GDM1 (cell line): ENCODE data around the gene EIF4G1.
"Not testable (repeated sequence)": the region's sequence is repeated elsewhere in the genome, so short reads cannot be mapped to it uniquely, and the experiment has no call there.

ENCODE experiments used
- DNase-seq: peaks from one replicate; lab custom pipeline; 2025; lab: John Stamatoyannopoulos, UW

The EIF4G1 gene

DNA sequence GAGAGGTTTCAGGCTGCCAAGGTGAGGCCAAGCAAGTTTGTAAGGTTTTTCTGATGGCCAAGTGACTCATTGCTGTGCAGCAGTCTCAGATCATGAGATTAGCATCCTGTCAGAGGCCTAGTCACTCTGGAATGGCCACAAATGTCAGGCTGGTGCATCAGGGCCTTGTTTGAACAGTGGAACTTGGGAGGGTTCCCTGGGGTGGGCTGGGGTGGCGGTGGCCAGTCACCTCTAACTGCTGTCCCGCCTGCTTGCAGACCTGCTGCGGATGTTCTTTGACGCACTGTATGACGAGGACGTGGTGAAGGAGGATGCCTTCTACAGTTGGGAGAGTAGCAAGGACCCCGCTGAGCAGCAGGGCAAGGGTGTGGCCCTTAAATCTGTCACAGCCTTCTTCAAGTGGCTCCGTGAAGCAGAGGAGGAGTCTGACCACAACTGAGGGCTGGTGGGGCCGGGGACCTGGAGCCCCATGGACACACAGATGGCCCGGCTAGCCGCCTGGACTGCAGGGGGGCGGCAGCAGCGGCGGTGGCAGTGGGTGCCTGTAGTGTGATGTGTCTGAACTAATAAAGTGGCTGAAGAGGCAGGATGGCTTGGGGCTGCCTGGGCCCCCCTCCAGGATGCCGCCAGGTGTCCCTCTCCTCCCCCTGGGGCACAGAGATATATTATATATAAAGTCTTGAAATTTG lies 20.2 kb downstream of the EIF4G1 start:
- DNase-seq = no peak

DNA sequence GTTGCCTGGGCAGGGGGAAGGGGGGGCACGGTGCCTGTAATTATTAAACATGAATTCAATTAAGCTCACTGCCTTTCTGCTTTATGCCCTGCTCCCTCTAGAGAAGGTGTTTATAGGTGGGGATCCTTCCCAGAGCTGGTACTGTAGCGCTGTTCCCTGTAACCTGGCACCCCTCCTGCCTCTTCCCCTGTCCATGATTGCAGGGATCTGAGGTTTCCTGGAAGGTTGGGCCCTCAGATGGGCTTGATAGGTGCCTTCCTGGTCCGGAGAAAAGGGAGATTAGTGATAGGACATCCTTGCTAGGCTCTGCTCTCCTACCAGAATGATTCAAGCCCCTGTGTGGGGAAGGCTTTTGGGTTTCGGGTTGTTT lies 20.9 kb downstream of the EIF4G1 start:
- no peak for DNase-seq

DNA sequence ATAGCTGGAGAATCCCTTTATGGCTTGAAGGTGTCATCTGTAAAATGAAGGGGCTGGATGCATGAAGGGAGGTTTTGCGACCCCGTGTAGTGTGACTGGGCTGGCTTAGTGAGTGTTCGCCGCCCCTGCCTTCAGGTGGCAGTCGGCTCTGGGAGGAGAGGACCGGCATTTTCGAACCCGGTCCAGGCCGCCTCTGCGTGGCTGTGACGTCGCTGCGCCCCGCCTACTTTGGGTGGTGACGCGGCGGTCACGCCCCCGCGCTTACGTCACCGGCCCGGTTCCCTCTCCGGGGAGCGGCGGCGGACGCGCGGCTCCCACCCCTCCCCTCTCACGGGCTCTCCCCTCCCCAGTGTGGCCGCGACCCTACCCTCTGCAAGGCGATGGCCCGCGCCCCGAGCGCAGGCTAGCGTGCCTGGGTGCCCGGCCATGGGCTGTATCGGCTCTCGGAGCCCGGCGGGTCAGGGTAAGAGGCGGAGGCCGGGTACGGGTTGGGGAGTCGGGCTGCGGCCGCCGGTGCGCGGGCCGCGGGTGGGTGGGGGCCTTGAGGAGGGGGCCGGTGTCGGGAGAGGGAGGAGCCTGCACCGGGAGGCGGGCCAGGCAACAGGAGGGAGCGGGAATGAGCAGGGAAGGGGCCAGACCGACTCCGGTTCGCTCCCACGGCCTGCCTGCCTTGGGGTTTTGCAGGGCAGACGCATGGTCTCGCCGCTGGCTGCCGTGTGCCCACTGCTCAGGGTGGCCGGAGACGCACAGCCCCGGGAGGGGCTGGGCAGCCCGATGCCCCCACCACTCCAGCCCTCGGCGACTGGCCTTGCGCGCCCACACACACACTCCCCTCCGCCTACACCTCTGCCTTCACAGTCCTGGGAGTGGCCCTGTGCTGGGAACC lies 21.5 kb downstream of the EIF4G1 start:
- DNase-seq = peak; percentile 59

DNA sequence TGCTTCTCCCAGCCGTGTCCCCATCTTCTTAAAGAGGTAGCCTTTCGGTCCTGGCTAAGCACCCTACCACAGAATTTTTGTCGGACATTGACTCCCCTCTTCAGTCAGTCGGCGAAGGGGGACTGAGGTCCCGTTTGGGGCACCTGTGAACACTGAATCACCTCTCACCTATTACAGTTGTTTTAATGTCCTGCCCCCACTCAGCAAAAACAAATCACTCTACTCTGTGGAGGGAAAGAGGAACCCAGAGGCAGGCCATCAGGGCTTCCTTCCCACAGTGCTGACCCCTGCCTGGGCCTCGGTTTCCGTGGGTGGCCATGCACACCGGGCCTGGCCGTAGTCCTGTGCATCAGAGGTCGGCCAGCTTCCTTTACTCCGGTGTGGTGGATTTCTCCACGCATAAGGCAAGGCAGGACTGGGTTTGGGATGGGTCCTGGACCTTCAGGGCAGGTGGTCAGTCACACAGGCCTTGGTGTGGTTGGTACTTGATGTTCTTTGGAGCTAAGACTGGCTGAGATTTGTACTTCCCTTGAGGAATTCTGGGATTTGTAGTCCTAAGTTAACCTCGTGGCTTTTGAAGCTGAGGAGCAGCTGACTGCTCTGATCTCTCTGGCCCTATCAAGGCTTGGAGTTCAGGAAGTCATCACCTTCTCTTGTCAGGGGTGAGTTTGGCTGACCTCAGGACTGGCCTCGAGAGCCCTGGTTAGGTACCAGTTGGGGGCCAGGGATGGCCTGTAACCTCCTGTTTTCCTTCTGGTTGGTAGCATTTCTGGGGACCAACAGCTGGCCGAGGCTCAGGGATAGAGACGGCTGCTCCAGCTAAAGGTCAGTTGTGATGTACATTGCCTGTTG lies 22.4 kb downstream of the EIF4G1 start:
- DNase-seq = no peak

DNA sequence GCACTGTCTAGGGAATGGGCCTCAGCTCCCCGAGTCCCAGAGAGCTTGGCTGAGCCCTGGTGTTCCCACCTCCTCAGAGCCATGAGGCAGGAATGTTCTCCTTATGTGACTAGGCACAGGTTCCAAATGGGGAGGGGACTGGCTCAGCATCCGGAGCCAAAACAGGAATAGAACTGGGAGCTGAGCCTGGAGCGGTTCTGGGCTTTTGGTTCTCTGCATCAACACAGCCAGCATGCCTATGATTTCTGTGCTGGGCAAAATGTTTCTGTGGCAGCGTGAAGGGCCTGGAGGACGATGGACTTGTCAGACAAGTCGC lies 23.0 kb downstream of the EIF4G1 start, which contains the start of gene FAM131A:
FAM131A (plus strand) TSS at position 202 of the 316 bp plus-strand sequence; CDS start at position 233, 31 bp downstream.
- no peak for DNase-seq

DNA sequence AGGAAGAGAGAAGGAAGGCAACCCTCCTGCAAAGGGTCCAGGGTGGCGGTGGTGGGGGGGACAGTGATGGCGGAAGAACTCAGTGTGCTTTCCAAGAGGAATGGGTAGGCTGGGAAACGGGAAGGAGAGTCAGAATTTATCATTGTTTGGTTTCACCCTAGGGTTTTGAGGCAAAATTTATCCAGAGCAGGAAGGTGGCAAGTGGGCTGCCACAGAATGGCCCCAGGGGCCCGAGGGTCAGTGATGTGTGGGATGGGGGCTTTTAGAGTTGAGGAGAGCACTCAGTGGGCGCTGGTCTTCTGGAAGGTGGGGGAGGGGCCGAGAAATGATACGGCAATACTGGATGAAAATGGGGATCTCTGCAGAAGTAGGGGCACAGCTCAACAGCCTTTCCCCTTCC lies 23.6 kb downstream of the EIF4G1 start:
- DNase-seq = no peak

DNA sequence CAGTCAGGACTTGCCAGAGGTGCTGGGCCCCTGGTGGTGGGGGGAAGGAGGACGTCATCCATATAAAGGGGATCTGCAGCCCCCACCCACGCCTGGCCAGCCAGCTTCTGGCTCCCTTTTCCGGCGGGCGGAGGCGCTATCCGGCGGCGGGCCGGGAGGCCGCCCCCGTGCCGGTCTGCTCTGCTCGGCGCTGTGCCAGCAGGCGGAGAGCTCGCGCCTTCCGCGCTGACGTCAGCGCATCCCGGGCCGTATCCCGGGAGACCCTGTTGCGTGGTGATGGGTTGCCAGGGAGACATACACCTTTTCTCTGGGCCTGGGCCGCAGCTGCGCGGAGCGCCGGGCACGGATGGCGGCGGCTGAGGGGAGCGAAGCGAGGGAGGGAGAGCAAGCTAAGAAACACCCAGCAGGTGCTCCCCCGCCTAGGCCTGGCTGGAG lies 24.1 kb downstream of the EIF4G1 start:
- DNase-seq = no peak

DNA sequence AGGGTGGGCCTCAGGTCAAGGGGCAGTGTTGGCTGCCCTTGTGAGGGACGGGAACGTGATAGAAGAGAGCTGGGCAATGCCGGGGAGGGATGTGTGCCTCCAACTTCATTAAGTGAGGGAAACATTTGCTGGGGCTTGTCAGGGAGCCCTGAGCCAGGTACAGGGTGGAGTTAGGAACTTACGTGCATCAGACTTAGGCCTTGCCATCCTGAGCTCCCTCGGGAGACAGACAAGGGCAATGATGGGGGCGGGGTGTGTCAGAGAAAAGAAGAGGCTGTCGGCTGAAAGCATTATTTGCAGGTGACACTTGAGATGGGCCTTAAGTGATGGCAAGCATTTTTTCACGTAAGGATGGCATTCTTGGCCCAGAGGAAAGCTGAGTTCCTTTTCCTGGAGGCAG lies 24.6 kb downstream of the EIF4G1 start:
- DNase-seq = no peak

DNA sequence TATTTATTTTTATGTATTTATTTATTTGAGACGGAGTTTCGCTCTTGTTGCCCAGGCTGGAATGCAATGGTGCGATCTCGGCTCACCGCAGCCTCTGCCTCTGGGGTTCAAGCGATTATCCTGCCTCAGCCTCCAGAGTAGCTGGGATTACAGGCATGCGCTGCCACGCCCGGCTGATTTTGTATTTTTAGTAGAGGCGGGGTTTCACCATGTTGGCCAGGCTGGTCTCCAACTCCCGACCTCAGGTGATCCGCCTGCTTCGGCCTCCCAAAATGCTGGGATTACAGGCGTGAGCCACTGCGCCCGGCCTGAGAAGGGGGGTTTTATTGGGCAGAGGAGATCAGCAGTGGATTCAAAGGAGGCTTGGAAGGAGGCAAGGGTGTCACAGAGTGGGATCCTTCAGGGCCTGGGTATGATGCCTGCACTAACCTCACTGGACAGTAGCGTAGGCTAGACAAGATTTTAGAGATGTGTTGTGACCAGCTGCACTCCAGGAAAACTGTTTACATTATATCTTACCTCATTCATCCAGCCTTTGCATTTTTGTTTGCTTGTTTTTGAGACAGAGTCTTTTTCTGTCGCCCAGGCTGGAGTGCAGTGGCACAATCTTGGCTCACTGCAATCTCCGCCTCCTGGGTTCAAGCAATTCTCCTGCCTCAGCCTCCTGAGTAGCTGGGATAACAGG lies 25.2 kb downstream of the EIF4G1 start:
- not testable (repeated sequence) for DNase-seq

DNA sequence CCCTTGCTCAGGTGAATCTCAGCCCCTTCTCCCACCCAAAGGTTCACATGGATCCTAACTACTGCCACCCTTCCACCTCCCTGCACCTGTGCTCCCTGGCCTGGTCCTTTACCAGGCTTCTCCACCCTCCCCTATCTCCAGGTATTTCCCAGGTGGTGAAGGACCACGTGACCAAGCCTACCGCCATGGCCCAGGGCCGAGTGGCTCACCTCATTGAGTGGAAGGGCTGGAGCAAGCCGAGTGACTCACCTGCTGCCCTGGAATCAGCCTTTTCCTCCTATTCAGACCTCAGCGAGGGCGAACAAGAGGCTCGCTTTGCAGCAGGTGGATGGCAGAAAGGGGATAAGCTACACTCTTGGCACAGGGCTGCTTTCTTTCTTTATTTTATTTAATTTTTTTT lies 27.5 kb downstream of the EIF4G1 start:
- no peak for DNase-seq

DNA sequence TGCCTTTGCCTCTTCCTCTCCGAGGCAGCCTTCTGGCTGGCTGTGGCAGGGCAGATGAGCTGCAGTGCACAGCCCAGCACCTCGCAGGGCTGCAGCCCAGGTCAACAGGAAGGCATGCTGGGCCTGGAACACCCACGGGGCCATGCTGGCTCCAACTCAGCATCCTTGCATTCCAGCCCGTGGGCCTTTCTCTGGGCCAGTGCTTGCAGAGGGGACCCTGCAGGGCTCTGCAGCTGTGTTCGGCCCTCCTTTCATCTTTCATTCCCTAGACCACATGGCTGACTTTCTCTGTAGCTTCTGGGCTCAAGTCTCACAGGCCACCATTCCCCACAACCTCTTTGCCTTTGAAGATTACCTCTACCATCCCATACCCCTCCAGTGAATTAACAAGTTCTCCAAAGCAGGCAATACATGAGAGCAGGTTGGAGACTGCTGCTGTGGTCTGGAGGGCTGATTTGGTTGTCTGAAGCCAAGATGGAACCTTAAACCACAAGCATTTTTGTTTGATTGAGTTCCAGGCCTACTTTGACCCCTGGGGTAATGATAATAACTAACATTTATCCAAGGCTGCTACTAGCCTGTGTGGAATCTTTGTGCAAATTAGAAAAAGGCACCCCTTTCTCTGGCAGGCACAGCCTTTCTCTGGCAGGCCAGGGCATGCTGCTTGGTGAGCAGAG lies 28.9 kb downstream of the EIF4G1 start:
- no peak for DNase-seq

DNA sequence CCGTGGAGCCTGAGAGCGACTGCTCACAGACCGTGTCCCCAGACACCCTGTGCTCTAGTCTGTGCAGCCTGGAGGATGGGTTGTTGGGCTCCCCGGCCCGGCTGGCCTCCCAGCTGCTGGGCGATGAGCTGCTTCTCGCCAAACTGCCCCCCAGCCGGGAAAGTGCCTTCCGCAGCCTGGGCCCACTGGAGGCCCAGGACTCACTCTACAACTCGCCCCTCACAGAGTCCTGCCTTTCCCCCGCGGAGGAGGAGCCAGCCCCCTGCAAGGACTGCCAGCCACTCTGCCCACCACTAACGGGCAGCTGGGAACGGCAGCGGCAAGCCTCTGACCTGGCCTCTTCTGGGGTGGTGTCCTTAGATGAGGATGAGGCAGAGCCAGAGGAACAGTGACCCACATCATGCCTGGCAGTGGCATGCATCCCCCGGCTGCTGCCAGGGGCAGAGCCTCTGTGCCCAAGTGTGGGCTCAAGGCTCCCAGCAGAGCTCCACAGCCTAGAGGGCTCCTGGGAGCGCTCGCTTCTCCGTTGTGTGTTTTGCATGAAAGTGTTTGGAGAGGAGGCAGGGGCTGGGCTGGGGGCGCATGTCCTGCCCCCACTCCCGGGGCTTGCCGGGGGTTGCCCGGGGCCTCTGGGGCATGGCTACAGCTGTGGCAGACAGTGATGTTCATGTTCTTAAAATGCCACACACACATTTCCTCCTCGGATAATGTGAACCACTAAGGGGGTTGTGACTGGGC lies 30.3 kb downstream of the EIF4G1 start:
- no peak for DNase-seq

DNA sequence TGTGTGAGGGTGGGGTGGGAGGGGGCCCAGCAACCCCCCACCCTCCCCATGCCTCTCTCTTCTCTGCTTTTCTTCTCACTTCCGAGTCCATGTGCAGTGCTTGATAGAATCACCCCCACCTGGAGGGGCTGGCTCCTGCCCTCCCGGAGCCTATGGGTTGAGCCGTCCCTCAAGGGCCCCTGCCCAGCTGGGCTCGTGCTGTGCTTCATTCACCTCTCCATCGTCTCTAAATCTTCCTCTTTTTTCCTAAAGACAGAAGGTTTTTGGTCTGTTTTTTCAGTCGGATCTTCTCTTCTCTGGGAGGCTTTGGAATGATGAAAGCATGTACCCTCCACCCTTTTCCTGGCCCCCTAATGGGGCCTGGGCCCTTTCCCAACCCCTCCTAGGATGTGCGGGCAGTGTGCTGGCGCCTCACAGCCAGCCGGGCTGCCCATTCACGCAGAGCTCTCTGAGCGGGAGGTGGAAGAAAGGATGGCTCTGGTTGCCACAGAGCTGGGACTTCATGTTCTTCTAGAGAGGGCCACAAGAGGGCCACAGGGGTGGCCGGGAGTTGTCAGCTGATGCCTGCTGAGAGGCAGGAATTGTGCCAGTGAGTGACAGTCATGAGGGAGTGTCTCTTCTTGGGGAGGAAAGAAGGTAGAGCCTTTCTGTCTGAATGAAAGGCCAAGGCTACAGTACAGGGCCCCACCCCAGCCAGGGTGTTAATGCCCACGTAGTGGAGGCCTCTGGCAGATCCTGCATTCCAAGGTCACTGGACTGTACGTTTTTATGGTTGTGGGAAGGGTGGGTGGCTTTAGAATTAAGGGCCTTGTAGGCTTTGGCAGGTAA lies 31.1 kb downstream of the EIF4G1 start:
- peak; percentile 6 for DNase-seq

DNA sequence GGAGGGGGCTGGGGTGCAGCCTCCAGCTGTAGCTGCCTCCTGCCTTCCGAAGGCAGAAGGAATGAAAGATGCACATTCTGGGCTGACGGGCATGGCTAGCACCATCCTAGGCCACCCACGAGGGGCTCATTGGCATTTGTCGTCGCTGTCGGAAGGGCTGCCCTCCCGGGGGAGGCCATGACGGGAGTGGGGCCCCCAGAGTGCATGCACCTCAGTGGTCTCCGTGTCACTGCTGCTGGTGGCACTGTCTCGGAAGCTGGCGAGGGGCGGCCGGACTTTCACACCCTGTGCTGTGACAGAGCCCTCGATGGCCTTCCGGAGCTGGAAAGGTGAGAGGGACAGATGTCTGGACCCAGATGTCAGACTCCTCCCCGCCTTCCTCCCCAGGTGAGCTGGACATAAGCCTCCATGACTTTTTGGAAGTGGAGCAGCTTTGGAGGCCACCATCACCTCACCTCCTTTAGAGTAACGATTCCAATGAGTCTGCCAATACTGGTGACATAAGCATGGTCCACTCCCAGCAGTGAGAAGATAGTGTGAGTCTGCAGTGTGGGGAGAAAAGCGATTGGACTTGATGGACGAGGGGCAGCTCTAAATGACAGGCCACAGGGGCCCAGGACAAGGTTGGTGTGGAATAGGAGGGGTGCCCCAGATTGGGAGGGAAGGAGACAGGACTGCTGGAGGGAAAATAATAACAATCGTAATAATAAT lies 32.2 kb downstream of the EIF4G1 start:
- DNase-seq = no peak

DNA sequence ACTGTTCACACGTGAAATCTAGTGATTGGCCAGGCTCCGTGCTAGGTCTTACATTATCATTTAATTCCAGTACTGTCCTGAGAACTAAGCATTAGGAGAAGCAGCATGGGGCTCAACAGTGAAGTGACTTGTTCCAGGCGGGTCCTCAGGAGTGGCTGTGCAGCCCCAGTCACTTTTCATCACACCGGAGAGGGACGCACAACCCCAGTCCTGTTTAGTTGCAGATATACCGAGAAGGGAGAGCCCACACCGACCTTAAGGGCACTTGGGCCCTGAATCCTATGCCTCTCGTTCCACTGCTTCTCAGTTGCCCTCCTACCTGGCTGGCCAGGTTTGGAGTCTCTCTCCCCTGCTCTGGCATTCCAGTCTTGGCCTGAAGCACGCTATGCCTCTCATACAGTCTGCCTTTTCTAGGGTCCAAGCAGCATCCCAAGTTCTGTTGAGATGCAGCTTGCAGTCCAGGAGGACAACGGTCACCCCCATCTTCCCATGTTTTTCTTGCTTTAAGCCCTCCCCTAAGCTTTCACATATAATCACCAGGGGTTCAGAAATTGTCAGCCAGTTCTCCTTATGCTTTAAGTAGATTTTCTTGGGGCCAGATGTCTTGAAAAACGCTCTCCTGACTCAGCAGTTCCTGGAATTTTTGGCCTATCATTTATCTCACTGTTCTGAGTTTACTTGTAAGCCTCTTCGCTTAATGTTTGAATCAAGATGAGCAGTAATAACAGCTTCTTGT lies 33.1 kb downstream of the EIF4G1 start:
- DNase-seq = no peak

DNA sequence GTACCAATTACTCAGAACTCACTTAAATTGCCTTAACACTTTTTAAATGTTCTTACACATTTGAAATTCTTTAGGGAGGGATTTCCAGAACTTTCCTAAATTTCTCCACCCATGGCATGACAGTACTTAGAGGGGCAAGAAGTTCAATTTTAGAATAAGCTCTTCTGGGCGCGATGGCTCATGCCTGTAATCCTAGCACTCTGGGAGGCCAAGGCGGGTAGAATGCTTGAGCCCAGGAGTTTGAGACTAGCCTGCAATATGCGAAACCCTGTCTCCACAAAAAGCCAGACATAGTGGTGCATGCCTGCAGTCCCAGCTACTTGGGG lies 33.6 kb downstream of the EIF4G1 start:
- no peak for DNase-seq

DNA sequence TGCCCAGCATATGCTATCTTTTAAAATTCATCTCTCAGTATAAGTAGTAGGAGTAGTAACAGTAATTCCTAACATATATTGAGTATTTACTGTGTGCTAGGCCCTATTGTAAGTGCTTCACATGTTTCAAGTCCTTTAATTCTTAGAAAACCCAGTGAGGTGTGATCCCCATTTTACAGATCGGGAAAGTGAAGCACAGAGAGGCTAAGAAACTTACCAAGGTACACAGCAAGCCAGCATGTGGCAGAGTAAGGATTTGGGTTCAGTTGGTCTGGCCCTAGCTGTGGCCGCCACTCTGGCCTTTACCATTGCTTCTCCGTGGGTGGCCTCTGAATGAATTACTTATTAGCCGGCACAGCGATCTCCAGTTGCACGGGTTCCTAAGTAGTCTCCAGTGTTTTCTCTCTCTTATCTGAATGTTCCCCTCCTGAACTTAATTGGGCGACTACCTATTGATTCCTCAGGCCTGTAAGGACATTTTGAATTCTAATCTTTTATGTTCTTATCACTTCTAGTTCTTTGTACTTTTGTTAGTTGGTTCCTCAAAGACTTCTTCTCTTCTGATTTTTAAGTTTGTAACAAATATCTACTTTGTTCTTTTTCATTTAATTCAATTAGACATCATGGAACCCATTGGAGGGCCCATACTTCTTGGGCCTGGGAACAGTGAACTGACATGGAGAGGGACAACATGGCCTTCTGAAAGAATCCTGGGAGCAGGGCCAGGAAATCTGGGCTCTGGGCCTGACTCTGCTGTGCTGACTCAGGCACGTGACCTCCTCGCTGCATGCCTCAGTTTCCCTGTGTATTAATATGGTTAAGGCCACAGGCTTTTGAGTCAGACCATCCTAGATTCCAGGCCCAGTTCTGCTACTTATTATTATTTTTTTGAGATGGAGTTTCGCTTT lies 35.4 kb downstream of the EIF4G1 start:
- DNase-seq = no peak

DNA sequence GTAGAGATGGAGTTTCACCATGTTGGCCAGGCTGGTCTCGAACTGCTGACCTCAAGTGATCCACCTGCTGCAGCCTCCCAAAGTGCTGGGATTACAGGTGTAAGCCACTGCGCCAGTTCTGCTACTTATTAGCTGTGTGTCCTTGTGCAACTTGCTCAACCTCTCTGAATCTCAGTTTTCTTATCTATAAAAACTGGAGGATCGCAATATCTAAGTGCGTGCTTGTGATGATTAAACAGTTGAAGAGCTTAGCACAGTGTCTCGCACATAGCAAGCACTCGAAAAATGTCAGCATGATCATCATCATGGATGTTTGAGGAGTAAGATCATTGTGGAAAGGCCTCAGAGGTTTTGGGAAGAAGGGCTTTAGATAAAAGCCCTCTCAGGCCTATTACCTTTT lies 36.2 kb downstream of the EIF4G1 start:
- DNase-seq = no peak
